ENCODE data around the gene LTBP1. TPM values are rescaled to one million over a fixed set of nuclear protein-coding genes. Genes with fewer than 3 reads are reported as not detected.

Gene LTBP1
- total RNA-seq, 1 experiment from 2014 or later, result 13.9 TPM

GRCh38 chr2:33404321-33404720, 457.6 kb downstream of the LTBP1 start:
- CTCF ChIA-PET, result no interaction called here
- no TSS peak for BruUV-seq (replicated peaks)
- Mint-ChIP-seq H3K4me1 (ENCODE audit: low read depth, unreplicated experiment) (no peaks in the 10 kb centered on the region), H3K36me3 (ENCODE audit: insufficient read depth, unreplicated experiment) (no peaks in the 10 kb centered on the region), H3K4me3 (ENCODE audit: low read depth, unreplicated experiment) (no peak overlapping the region), H3K9me3 (ENCODE audit: low read depth, unreplicated experiment) (no peaks in the 10 kb centered on the region), H3K27me3 (ENCODE audit: unreplicated experiment) (no peaks in the 10 kb centered on the region), H3K27ac (ENCODE audit: unreplicated experiment) (no peak overlapping the region)
- no peak for DNase-seq
- intact Hi-C loops (cut with micrococcal nuclease; ENCODE audit: unreplicated experiment), result no loop called here
- no peak for TF ChIP-seq CTCF (IDR thresholded peaks at IDR 0.05; ENCODE audit: unreplicated experiment)

DNA sequence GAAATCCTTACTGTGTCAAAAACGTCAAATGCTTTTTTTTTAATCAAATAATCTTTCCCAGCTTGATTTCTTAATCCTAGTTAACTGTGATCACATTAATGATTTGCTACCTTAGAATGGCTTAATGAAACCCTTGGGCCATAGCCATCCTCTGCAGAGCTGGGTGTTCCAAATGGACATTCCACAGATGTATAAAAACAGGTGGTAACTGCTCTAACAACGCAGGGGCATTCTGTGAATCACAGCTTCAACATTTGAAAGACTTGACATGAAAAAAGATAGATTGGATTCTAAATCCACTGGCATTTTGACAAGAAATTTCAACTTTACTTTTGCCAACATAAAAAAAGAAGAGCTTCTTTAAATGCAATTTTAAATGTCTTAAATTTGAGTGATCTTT, 459.9 kb downstream of the LTBP1 start:
- Mint-ChIP-seq H3K27ac (ENCODE audit: unreplicated experiment) (no peak overlapping the region), H3K9me3 (ENCODE audit: low read depth, unreplicated experiment) (no peaks in the 10 kb centered on the region), H3K4me1 (ENCODE audit: low read depth, unreplicated experiment) (no peaks in the 10 kb centered on the region), H3K36me3 (ENCODE audit: insufficient read depth, unreplicated experiment) (no peaks in the 10 kb centered on the region), H3K4me3 (ENCODE audit: low read depth, unreplicated experiment) (no peak overlapping the region), H3K27me3 (ENCODE audit: unreplicated experiment) (no peaks in the 10 kb centered on the region)
- no peak for DNase-seq
- no peak for TF ChIP-seq CTCF (IDR thresholded peaks at IDR 0.05; ENCODE audit: unreplicated experiment)
- intact Hi-C loops (cut with micrococcal nuclease; ENCODE audit: unreplicated experiment), result no loop called here
- BruUV-seq (replicated peaks), result no TSS peak
- CTCF ChIA-PET, result interaction anchor here (0.6 to 1.3 kb wide), 2 partner anchors 11 to 79 kb away, joined by 3 read pairs; no protein-coding TSS in a partner anchor

- no peak for TF ChIP-seq CTCF (IDR thresholded peaks at IDR 0.05; ENCODE audit: unreplicated experiment)
- CTCF ChIA-PET, result no interaction called here
- intact Hi-C loops (cut with micrococcal nuclease; ENCODE audit: unreplicated experiment), result no loop called here
- Mint-ChIP-seq H3K27me3 (ENCODE audit: unreplicated experiment) (no peaks in the 10 kb centered on the region), H3K9me3 (ENCODE audit: low read depth, unreplicated experiment) (no peaks in the 10 kb centered on the region), H3K4me3 (ENCODE audit: low read depth, unreplicated experiment) (no peak overlapping the region), H3K36me3 (ENCODE audit: insufficient read depth, unreplicated experiment) (no peaks in the 10 kb centered on the region), H3K4me1 (ENCODE audit: low read depth, unreplicated experiment) (no peaks in the 10 kb centered on the region), H3K27ac (ENCODE audit: unreplicated experiment) (no peak overlapping the region)
- no peak for DNase-seq
- no TSS peak for BruUV-seq (replicated peaks)
These were observed 461.4 kb downstream of the LTBP1 start for GRCh38 chr2:33408109-33408508.

DNA sequence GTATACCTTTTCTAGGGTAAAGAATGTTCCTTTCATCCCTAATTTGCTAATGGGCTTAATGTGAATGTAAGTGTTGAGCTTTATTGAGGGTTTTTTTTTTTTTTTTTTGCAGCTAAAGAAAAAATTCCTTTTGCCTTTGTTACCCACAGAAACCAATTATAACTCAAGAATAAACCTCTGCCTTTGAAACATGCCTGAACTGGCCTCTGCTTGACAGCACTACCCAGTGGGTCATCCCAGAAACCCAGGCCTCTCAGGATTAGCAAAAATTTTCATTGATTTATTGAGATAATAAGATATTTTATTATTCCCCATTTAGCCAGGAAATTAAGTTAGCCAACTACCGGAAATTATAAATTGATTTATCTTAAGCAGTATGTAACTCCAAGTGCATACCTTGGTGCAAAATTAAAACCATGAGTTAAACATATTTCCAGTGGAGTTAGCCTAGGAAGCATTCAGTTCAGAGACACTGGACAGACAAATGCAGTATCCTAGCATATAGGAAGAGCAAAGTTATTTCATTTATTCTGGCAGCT, 462.7 kb downstream of the LTBP1 start:
- H3K4me3 Mint-ChIP-seq (ENCODE audit: low read depth, unreplicated experiment), result no peak overlapping the region

More for the DNA sequence above, 462.7 kb downstream of the LTBP1 start:
- Mint-ChIP-seq H3K27me3 (ENCODE audit: unreplicated experiment) (no peaks in the 10 kb centered on the region), H3K27ac (ENCODE audit: unreplicated experiment) (no peak overlapping the region), H3K9me3 (ENCODE audit: low read depth, unreplicated experiment) (no peaks in the 10 kb centered on the region), H3K4me1 (ENCODE audit: low read depth, unreplicated experiment) (no peaks in the 10 kb centered on the region), H3K36me3 (ENCODE audit: insufficient read depth, unreplicated experiment) (no peaks in the 10 kb centered on the region)
- DNase-seq, result no peak
- intact Hi-C loops (cut with micrococcal nuclease; ENCODE audit: unreplicated experiment), result no loop called here
- BruUV-seq (replicated peaks), result no TSS peak
- TF ChIP-seq CTCF (IDR thresholded peaks at IDR 0.05; ENCODE audit: unreplicated experiment), result no peak
- CTCF ChIA-PET, result no interaction called here

Measured in Calu3 (cell line).